Measurements from ENCODE around the gene TRIM50. TPM values are rescaled to one million over a fixed set of nuclear protein-coding genes. Genes with fewer than 3 reads are reported as not detected.

TRIM50 gene
- total RNA-seq, 1 donor: not detected

Small RNA genes lying within 50 kb of the gene (small RNA-seq; reads per million reads assigned to genes)
- gene RNU6-1080P: not detected

Other genes with a start within 250 kb of the TRIM50 start
- gene SPDYE9, start 242.0 kb downstream of the TRIM50 start, total RNA-seq: not detected
- 44.2 TPM for gene NSUN5, start 19.3 kb downstream of the TRIM50 start, total RNA-seq
- not detected for gene FKBP6, start 79 bp upstream of the TRIM50 start, total RNA-seq
- 0.54 TPM for gene FZD9, start 105.7 kb upstream of the TRIM50 start, total RNA-seq
- 22.9 TPM for gene BAZ1B, start 194.2 kb upstream of the TRIM50 start, total RNA-seq
- 16.4 TPM for gene BCL7B, start 229.6 kb upstream of the TRIM50 start, total RNA-seq